ENCODE data around the gene SLCO6A1.
"Not testable (repeated sequence)": the region's sequence is repeated elsewhere in the genome, so short reads cannot be mapped to it uniquely, and the experiment has no call there.

Gene SLCO6A1, protein sequence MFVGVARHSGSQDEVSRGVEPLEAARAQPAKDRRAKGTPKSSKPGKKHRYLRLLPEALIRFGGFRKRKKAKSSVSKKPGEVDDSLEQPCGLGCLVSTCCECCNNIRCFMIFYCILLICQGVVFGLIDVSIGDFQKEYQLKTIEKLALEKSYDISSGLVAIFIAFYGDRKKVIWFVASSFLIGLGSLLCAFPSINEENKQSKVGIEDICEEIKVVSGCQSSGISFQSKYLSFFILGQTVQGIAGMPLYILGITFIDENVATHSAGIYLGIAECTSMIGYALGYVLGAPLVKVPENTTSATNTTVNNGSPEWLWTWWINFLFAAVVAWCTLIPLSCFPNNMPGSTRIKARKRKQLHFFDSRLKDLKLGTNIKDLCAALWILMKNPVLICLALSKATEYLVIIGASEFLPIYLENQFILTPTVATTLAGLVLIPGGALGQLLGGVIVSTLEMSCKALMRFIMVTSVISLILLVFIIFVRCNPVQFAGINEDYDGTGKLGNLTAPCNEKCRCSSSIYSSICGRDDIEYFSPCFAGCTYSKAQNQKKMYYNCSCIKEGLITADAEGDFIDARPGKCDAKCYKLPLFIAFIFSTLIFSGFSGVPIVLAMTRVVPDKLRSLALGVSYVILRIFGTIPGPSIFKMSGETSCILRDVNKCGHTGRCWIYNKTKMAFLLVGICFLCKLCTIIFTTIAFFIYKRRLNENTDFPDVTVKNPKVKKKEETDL

GRCh38 chr5:102498271-102499034 lies at the start of gene SLCO6A1:
TSS of gene SLCO6A1 (minus strand) at chr5:102499001. CDS start at chr5:102498844, 157 bp downstream.
- no peak for DNase-seq

- no peak for DNase-seq
These were observed 48.6 kb upstream of the SLCO6A1 start for GRCh38 chr5:102547141-102548035.

DNA sequence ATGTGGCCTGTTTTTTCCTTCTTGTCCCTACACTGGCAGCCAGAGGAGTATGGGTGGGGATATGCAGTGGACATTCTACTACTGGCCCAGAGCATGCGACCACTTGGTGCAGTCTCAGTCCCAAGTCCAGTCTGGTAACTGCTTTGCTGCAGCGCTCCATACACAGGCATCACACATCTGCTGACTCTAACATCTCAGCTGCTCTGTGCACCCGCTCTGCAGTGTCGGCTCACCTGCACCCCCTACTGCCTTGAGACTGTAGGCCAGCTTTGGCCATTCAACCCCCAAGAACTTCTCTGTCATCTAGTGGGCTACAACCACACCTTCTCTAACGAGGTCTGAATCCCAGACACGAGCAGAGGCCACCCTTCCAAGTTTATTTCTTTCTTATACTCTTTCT lies 46.4 kb upstream of the SLCO6A1 start:
- no peak for DNase-seq

DNA sequence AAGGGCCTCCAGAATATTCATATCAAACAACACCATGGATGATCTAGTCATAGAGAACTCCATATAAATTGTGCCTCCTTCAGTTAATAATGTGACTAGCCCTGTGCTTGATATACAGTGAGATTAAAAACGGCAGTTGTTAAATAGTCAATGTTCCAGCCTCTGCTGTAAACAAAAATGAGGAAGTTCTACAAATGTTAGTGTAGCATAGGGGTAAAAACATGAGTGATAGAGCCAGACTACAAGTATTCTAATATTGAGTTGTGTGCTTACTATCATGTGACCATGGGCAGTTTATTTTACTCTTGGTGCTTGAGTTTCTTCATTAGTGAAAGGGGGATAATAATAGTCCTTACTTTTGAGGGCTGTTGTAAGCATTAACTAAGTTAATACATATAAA lies 43.3 kb upstream of the SLCO6A1 start:
- DNase-seq: no peak

GRCh38 chr5:102539996-102540728 lies 41.4 kb upstream of the SLCO6A1 start:
- DNase-seq: no peak

- no peak for DNase-seq
These were observed 40.8 kb upstream of the SLCO6A1 start for GRCh38 chr5:102539562-102539961.

GRCh38 chr5:102537011-102537410 lies 38.2 kb upstream of the SLCO6A1 start:
- no peak for DNase-seq

- DNase-seq: no peak
These were observed 37.6 kb upstream of the SLCO6A1 start for GRCh38 chr5:102536323-102536928.

- DNase-seq: no peak
These were observed 33.3 kb upstream of the SLCO6A1 start for GRCh38 chr5:102532123-102532522.

DNA sequence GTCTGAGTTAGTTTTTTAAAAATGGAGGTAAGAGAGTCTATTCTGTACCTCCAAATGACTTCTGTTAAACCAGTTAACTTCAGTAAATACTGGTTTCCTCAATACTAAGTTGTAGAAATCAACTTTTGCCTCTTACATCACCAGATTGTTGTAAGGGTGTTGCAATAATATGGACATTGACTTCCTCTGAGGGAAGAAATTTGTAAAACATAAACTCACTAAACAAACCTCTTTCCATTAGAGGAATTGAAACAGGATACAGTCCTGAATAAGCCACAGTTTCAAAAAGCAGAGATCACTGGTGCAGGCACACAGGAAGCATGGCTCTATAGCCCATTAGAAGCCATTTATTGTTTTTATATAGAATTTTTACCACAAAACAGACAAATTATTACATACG lies 32.7 kb upstream of the SLCO6A1 start:
- no peak for DNase-seq

GRCh38 chr5:102529447-102529846 lies 30.6 kb upstream of the SLCO6A1 start:
- DNase-seq: no peak

GRCh38 chr5:102529031-102529430 lies 30.2 kb upstream of the SLCO6A1 start:
- no peak for DNase-seq

DNA sequence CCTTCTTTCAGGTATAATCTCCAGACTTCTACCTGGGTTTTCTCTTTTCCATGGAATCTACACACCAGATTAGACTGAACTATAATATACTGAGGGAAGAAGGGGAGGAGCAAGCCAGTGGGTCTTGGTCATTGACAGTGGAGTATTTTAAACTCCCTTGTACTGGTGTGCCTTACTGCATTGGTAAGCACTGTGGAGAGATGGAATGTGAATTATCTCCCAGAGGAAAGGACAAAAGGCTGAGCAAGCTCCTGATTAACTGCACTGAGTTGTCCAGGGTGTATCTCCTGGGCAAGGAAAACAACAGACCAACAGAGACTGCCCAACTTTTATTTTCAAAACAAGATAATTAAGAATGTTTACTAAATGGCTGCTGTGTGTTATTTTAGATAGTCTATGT lies 29.8 kb upstream of the SLCO6A1 start:
- DNase-seq: no peak

- no peak for DNase-seq
These were observed 28.7 kb upstream of the SLCO6A1 start for GRCh38 chr5:102527547-102527946.

- no peak for DNase-seq
These were observed 24.9 kb upstream of the SLCO6A1 start for GRCh38 chr5:102523541-102524175.

- no peak for DNase-seq
These were observed 12.9 kb upstream of the SLCO6A1 start for GRCh38 chr5:102511666-102512065.

- DNase-seq: not testable (repeated sequence)
These were observed 7.4 kb downstream of the SLCO6A1 start for GRCh38 chr5:102491261-102491914.

- no peak for DNase-seq
These were observed 15.1 kb downstream of the SLCO6A1 start for GRCh38 chr5:102483736-102484135.

- DNase-seq: no peak
These were observed 17.6 kb downstream of the SLCO6A1 start for GRCh38 chr5:102481054-102481715.

DNA sequence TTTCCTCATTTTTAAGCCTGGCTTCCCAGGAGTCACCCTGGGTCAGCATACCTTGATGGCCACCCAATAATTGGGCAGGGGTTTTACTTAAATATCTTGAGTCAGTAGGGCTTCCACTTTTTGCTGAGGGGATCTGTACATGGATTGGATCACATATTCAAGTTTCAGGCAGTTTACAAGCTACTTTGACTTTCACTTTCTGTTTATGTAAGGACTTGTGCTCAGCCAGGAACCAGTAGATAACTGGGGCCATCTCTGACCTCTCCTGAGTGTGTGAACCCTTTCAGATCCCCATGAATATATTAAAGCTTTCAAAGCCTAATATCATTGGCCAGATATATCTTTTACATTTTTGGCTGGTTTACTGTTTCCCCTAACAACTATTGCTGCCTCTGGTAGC lies 45.1 kb downstream of the SLCO6A1 start:
- no peak for DNase-seq

Measured in GOT3 (cell line).